Activated T-helper 1 cell treated with anti-CD3 and anti-CD28 coated beads, Interleukin-12 subunit alpha, Interleukin-12 subunit beta, Interleukin-2, Interleukin-4 antibody, amounts not matched to agents 30 ng/mL and 10 ng/mL and 1 ng/mL, durations not matched to agents 14 hours and 24 hours and 36 hours (primary cell): ENCODE data around the gene CYP2W1. TPM values are rescaled to one million over a fixed set of nuclear protein-coding genes. Genes with fewer than 3 reads are reported as not detected.

Experiments
- DNase-seq: peaks from one replicate; pipeline ENCODE4 v3.0.0; 2021; ENCODE audit warnings: low spot score
- H3K27ac Mint-ChIP-seq: one replicate; pipeline ENCODE4 v1.8.0; 2021; ENCODE audit warnings: mild to moderate bottlenecking, mixed read lengths
- H3K27me3 Mint-ChIP-seq: one replicate; pipeline ENCODE4 v1.8.0; 2022; ENCODE audit warnings: mild to moderate bottlenecking, moderate library complexity, mixed read lengths; ENCODE audit not compliant: insufficient read depth
- H3K36me3 Mint-ChIP-seq: one replicate; pipeline ENCODE4 v1.8.0; 2021; ENCODE audit warnings: low read depth, mixed read lengths
- H3K4me1 Mint-ChIP-seq: one replicate; pipeline ENCODE4 v1.8.0; 2021; ENCODE audit warnings: low read depth, mixed read lengths
- H3K4me3 Mint-ChIP-seq: one replicate; pipeline ENCODE4 v1.8.0; 2021; ENCODE audit warnings: mild to moderate bottlenecking, moderate library complexity, mixed read lengths
- H3K9me3 Mint-ChIP-seq: one replicate; pipeline ENCODE4 v1.8.0; 2021; ENCODE audit warnings: mixed read lengths
- intact Hi-C: fragments of 100-400 bp; cut with micrococcal nuclease; formaldehyde crosslinking; loops from one replicate; pipeline ENCODE4 v1.15.1; 2024
- total RNA-seq: library from RNA; stranded (reverse); gene quantifications from 2 replicates; pipeline ENCODE4 v1.2.3, GENCODE V29; 2022

CYP2W1 gene
- total RNA-seq, 1 donor from 2014 or later, result not detected

DNA sequence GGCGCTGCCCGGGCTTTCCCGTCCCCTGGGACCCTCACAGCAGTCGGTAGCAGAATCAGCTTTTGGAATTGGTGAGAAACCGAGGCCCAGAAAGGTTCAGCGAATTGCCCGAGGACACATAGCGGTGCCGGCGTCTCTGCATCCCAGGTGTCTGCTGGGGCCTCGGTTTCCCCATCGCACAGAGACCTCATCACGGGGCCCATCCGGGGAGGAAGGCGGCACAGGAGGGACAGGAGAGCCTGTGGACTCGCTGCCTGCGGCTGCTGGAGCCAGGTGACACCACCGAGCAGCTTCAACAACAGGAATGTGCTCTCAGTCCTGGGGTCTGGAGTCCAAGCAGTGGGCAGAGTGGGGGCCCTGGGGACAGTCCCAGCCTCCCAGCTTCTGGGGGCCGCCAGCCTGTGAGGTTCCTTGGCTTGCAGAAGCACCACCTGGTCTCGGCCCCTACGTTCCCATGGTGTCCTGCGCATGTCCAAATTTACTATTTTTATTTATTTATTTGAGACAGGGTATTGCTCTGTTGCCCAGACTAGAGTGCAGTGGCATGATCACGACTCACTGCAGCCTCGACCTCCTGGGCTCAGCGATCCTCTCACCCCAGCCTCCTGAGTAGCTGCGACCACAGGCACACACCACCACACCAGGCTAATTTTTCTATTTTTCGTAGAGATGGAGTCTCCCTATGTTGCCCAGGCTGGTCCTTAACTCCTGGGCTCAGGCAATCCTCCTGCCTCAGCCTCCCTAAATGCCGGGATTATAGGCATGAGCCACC is 7.1 kb upstream of the CYP2W1 start:
- H3K36me3 Mint-ChIP-seq, result peaks cover 18% of the 10 kb centered on the region
- peak overlapping the region; percentile 97 for H3K4me3 Mint-ChIP-seq
- peak overlapping the region; percentile 18 for H3K27ac Mint-ChIP-seq
- no peaks in the 10 kb centered on the region for H3K9me3 Mint-ChIP-seq
- H3K27me3 Mint-ChIP-seq, result no peaks in the 10 kb centered on the region
- intact Hi-C loops, result loop anchor here (1.0 to 10.0 kb wide), 9 partner anchors 21 to 189 kb away; partner anchors contain the start of genes ADAP1, GPR146 and ZFAND2A
- H3K4me1 Mint-ChIP-seq, result peaks cover 5% of the 10 kb centered on the region
- no peak for DNase-seq

DNA sequence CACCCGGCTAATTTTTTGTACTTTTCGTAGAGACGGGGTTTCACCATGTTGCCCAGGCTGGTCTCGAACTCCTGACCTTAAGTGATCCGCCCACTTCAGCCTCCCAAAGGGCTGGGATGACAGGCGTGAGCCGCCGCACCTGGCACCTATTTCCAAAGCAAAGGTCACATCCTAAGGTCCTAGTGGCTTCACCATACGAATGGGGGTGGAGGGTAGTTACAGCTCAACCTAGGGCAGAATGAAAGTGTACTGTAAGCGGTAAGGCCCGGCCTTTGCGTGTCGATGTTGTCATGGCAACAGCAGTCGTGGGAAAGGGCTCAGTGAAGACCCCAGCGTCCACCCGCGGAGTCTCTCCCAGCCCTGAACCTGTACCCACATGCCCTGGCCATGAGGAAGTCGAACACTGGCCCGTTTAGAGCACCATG is 6.1 kb upstream of the CYP2W1 start:
- no peak for DNase-seq
- peaks cover 12% of the 10 kb centered on the region for H3K36me3 Mint-ChIP-seq
- intact Hi-C loops, result loop anchor here (10.0 kb wide), 1 partner anchor 188 kb away; the partner anchor contains the start of gene ZFAND2A
- peaks cover 3% of the 10 kb centered on the region for H3K4me1 Mint-ChIP-seq
- H3K9me3 Mint-ChIP-seq, result no peaks in the 10 kb centered on the region
- H3K27ac Mint-ChIP-seq, result no peak overlapping the region
- no peaks in the 10 kb centered on the region for H3K27me3 Mint-ChIP-seq
- H3K4me3 Mint-ChIP-seq, result peak overlapping the region; percentile 58

DNA sequence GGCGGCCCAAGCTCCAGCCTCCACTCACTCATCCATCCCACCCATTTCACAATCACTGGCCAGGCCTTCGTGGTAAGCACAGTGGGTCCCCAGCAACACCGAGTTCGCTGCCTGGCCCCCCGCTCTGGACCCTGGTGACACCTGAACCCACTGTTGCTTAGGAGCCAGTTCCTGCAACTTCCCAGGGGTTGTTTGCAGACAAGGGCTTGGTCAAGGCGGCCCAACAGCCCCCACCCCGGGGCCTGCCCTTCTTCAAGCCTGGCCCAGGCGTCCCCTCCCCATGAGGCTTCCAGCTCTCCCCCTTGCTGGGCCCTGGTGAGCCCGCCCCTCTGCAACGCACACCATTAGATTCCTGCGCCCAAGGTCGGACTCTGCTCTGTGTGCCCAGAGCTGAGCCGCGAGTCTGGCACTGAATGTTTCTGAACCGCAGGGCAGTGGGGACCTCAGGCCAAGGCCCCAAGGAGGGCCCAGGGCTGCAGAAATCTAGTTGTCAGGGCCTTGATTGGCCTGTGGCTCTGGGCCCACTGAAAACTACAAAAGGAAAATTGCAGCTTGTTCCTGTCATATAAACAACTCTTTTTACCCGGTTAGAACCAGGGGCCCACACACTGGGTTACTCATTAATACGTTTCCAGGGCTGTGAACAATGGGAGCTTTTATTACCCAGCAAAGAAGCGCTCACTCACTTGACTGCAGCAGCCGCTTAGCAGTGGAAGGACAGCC is 5.5 kb upstream of the CYP2W1 start:
- Mint-ChIP-seq H3K4me3 (peak overlapping the region; percentile 19), H3K36me3 (peaks cover 6% of the 10 kb centered on the region), H3K27me3 (no peaks in the 10 kb centered on the region), H3K27ac (no peak overlapping the region), H3K9me3 (no peaks in the 10 kb centered on the region), H3K4me1 (no peaks in the 10 kb centered on the region)
- DNase-seq, result no peak
- intact Hi-C loops, result loop anchor here (10.0 kb wide), 1 partner anchor 187 kb away; the partner anchor contains the start of gene ZFAND2A

DNA sequence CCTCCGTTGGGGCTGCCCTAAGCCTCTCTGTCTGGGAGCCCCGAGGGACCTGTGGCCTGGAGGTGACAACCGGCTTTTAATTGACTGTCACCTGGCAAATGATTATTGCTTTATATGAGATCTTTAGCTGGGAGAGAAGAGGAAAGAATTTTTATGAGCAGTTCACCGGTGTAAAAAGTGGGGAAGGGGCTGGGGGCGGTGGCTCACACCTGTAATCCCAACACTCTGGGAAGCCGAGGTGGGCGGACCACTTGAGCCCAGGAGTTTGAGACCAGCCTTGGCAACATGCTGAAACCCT is 5.0 kb upstream of the CYP2W1 start:
- no peak for DNase-seq
- Mint-ChIP-seq H3K27ac (no peak overlapping the region), H3K27me3 (no peaks in the 10 kb centered on the region), H3K9me3 (no peaks in the 10 kb centered on the region), H3K36me3 (peaks cover 3% of the 10 kb centered on the region), H3K4me1 (no peaks in the 10 kb centered on the region), H3K4me3 (no peak overlapping the region)
- intact Hi-C loops, result loop anchor here (10.0 kb wide), 1 partner anchor 187 kb away; the partner anchor contains the start of gene ZFAND2A

DNA sequence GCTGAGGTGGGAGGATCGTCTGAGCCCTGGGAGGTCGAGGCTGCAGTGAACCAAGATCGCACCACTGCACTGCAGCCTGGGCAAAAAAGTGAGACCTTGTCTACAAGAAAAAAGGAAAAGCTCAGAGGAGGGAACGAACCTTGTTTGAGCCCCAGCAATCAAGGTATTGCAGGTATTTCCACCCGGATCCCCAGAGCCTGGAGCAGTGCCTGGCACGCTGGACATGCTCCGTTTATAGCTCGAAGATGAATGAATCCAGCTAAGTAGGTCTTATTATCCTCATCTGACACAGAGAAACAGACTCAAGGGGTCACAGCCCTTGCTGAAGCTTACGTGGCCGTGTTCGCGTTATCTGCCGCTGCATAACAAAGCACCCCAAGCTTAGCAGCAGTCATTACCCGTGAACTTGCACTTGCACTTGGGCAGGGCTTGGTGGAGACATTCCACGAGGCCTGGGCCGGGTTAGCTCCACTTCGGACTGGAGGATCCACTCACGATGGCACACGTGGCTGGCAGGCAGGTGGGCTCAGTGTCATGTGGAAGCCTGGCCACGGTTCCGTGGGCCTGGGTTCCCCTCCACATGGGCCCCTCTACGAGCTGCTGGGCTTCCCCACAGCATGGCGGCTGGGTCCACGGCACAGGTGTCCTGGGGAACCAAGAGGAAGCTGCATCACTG is 4.4 kb upstream of the CYP2W1 start:
- Mint-ChIP-seq H3K27ac (no peak overlapping the region), H3K27me3 (no peaks in the 10 kb centered on the region), H3K4me3 (no peak overlapping the region), H3K36me3 (peaks cover 3% of the 10 kb centered on the region), H3K9me3 (no peaks in the 10 kb centered on the region), H3K4me1 (no peaks in the 10 kb centered on the region)
- no peak for DNase-seq
- intact Hi-C loops, result loop anchor here (10.0 kb wide), 1 partner anchor 186 kb away; the partner anchor contains the start of gene ZFAND2A

DNA sequence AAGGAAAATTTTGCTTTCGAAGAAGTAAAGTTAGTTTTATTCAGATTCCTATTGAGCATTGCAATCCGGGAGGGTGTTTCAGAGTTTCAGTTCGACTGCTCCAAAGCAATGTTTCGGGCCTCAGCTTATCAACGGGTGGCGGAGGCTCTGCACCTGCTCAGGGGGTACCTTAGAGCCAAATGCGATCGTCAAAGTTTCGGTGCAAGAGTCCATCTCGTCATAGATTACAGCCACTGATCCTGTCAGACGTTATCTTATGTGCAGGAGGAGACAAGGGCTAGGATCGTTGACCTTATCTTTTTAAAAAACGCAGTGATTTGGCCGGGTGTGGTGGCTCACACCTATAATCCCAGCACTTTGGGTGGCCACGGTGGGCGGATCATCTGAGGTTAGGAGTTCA is 3.8 kb upstream of the CYP2W1 start:
- Mint-ChIP-seq H3K36me3 (peaks cover 3% of the 10 kb centered on the region), H3K27me3 (no peaks in the 10 kb centered on the region), H3K9me3 (no peaks in the 10 kb centered on the region), H3K27ac (no peak overlapping the region), H3K4me1 (no peaks in the 10 kb centered on the region), H3K4me3 (no peak overlapping the region)
- no peak for DNase-seq
- intact Hi-C loops, result loop anchor here (10.0 kb wide), 1 partner anchor 186 kb away; the partner anchor contains the start of gene ZFAND2A

DNA sequence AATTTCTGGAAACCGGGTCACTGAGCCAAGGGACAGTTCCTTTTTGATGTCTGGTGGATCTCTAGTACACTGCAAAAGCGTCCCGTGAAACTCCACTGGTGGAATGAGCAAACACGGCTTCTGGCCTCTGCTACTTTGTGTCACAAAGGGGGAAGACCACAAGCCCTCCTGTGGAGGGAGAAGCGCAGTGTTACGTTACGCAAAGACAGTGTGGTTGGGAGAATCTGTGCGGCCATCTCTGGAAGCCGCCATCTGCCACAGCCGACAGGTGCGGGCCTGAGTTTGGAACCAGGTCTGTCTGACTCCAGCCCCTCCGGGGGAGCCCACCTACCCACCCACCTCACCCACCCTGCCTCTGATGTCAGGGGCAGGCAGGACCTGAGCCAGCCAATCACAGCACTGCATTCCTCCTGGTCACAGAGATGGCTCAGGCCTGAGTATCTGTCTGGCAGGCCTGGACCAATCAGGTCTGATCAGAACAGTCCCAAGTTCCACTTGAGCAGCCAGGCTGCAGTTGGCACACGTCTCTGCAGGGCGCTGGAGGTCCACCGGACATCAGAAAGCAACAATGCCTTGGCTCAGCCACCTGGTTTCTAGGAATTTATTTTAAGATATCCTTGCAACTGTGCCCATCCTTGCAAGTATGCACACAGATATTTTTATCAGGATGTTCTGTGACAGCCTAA is 3.0 kb upstream of the CYP2W1 start:
- no peaks in the 10 kb centered on the region for H3K4me1 Mint-ChIP-seq
- H3K27me3 Mint-ChIP-seq, result no peaks in the 10 kb centered on the region
- no peak overlapping the region for H3K27ac Mint-ChIP-seq
- no peak for DNase-seq
- no peaks in the 10 kb centered on the region for H3K9me3 Mint-ChIP-seq
- H3K4me3 Mint-ChIP-seq, result no peak overlapping the region
- H3K36me3 Mint-ChIP-seq, result no peaks in the 10 kb centered on the region
- intact Hi-C loops, result loop anchor here (10.0 kb wide), 1 partner anchor 185 kb away; the partner anchor contains the start of gene ZFAND2A

DNA sequence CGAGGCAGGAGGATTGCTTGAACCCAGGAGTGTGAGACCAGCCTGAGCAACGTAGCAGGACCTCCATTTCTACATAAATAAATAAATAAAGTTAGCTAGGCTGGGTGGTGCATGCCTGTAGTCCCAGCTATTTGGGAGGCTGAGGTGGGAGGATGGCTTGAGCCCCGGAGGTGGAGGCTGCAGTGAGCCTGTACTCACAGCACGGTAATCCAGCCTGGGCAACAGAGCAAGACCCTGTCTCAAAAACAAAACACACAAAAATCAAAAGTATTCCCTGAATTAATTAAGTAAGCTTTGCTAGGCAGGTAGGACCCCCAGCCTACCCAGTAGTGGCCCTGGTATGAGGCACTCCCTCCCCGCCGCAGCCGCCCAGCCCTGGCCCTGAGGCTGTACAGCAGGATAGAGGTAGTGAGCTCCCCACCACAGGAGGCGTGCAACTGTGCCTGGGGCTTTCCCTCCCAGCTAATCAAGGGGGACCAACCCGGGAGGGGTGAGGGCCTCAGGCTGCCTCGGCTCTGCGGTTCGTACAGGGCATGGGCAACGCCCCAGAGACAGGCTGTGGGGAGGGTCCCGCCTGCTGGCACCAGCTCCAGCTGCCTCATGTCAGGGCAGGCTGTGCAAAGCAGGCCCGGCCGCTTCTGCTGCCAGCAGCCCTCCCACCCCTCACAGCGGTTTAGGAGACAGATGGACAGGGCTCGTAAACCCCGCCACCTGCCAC is 1.0 kb upstream of the CYP2W1 start:
- Mint-ChIP-seq H3K4me3 (no peak overlapping the region), H3K27ac (no peak overlapping the region), H3K4me1 (no peaks in the 10 kb centered on the region), H3K27me3 (no peaks in the 10 kb centered on the region), H3K36me3 (no peaks in the 10 kb centered on the region), H3K9me3 (no peaks in the 10 kb centered on the region)
- no peak for DNase-seq
- intact Hi-C loops, result no loop called here

DNA sequence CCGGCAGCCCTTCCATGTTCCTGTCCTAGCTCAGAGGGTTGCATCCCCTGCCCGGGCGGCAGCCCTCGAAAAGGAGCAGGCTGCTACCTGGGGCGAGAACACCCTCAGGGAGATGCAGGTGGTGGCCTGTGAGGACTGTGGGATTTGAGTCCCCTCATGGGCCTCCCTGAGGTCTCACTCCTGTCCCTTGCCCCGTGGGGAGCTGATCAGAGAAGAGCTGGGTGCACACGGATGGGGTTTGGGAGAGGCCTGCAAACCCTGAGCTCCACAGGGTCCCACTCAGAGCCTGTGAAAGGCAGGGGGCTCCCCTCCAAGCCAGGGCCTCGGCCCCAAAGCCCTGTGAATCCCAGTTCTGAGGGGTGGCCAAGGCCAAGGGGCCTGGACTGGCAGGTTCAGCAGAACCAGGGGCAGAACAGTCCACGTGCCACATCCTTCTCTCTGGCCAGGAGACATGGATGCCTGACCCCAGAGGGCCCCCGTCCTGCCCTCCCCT is 424 bp upstream of the CYP2W1 start:
- Mint-ChIP-seq H3K27me3 (no peaks in the 10 kb centered on the region), H3K4me1 (no peaks in the 10 kb centered on the region), H3K27ac (no peak overlapping the region), H3K36me3 (no peaks in the 10 kb centered on the region), H3K9me3 (no peaks in the 10 kb centered on the region), H3K4me3 (no peak overlapping the region)
- DNase-seq, result no peak
- intact Hi-C loops, result no loop called here

DNA sequence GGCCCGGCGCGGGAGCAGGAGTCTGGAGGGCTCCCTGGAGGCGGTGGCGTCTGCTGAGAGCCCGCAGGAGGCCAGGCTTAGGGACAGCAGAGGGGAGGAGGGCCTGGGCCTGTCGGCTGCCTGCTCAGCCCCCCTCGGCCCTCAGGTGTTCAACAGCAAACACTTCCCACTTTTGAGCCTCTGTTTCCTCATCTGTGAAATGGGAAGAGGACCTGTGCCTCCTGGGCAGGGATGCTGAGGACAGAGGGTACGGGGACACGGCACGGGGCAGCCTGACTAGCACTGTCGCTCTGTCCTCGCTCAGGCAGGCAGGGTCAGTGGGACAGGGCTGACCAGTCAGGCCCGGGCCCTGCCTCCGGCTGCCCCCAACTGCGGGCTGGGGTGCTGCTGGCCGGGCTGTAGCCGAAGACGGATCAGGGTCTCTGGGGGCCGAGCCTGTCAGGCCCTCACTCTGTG is 663 bp downstream of the CYP2W1 start:
- Mint-ChIP-seq H3K27me3 (no peaks in the 10 kb centered on the region), H3K4me1 (no peaks in the 10 kb centered on the region), H3K9me3 (no peaks in the 10 kb centered on the region), H3K27ac (no peak overlapping the region), H3K4me3 (no peak overlapping the region), H3K36me3 (no peaks in the 10 kb centered on the region)
- intact Hi-C loops, result no loop called here
- no peak for DNase-seq

DNA sequence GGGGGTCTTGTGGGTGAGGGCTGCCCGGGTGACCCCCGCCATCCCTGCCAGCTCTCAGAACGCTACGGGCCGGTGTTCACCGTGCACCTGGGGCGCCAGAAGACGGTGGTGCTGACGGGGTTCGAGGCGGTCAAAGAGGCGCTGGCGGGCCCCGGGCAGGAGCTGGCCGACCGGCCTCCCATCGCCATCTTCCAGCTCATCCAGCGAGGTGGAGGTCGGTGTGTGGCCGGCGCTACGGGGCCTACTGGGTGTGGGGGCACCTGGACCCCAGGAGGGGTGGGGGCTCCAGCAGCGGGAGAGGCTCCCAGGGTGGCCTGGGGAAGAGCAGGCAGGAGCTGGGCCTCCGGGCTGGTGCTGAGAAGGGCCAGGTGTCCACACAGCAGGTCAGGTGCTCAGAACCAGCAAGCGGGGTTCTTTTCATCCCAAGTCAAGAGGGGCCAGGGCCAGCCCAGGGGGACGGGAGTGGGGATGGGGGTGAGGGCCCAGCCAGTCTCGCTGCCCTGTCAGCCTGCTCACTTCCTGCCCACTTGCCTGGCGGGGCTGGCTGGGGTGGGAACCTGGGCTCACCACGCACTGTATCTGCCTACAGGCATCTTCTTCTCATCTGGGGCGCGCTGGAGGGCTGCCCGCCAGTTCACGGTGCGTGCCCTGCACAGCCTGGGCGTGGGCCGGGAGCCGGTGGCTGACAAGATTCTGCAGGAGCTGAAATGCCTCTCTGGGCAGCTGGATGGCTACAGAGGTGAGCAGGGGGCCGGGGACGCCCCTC is 1.6 kb downstream of the CYP2W1 start:
- Mint-ChIP-seq H3K4me3 (no peak overlapping the region), H3K36me3 (no peaks in the 10 kb centered on the region), H3K27ac (no peak overlapping the region), H3K4me1 (no peaks in the 10 kb centered on the region), H3K9me3 (no peaks in the 10 kb centered on the region), H3K27me3 (no peaks in the 10 kb centered on the region)
- no peak for DNase-seq
- intact Hi-C loops, result no loop called here
